Head of caudate nucleus (tissue), 42 donors: ENCODE measurements around the gene ARHGEF19.

ENCODE experiments used
- DNase-seq, 42 donors: peaks; one replicate each; pipeline versions ENCODE4 v3.0.0 to v3.0.0-alpha.2; 2020 to 2021; ENCODE audit warnings: mixed read lengths in 7 of 42
- intact Hi-C: fragments of 100-400 bp; cut with DNase I; formaldehyde crosslinking; loops from one replicate; pipeline ENCODE4 v1.15.0; 2022

The ARHGEF19 gene

GRCh38 chr1:16191916-16192546 is 20.4 kb downstream of the ARHGEF19 start:
- no peak for DNase-seq
- intact Hi-C loops: no loop called here

GRCh38 chr1:16191309-16191708 is 21.1 kb downstream of the ARHGEF19 start:
- intact Hi-C loops: no loop called here
- peak in 2 of 42 donors; percentile 29 to 41 for DNase-seq

- DNase-seq: peak in 33 of 42 donors; percentile 17 to 81 (median 52)
- intact Hi-C loops: no loop called here
These were observed 22.4 kb downstream of the ARHGEF19 start for GRCh38 chr1:16189921-16190621.

- intact Hi-C loops: no loop called here
- DNase-seq: no peak
These were observed 23.4 kb downstream of the ARHGEF19 start for GRCh38 chr1:16189003-16189402.

GRCh38 chr1:16187748-16188401 is 24.6 kb downstream of the ARHGEF19 start:
- intact Hi-C loops: loop anchor here (2.0 kb wide), 1 partner anchor 109 kb away; no protein-coding TSS in a partner anchor
- peak in 41 of 42 donors; percentile 63 to 89 (median 77) for DNase-seq

GRCh38 chr1:16186655-16187235 is 25.7 kb downstream of the ARHGEF19 start:
- intact Hi-C loops: loop anchor here (2.0 kb wide), 1 partner anchor 108 kb away; no protein-coding TSS in a partner anchor

GRCh38 chr1:16184557-16185303 is 27.7 kb downstream of the ARHGEF19 start:
- intact Hi-C loops: no loop called here
- no peak for DNase-seq

More at GRCh38 chr1:16186655-16187235, 25.7 kb downstream of the ARHGEF19 start:
- no peak for DNase-seq

GRCh38 chr1:16183765-16184556 is 28.5 kb downstream of the ARHGEF19 start:
- DNase-seq: no peak
- intact Hi-C loops: no loop called here

GRCh38 chr1:16183179-16183578 is 29.3 kb downstream of the ARHGEF19 start:
- intact Hi-C loops: no loop called here

GRCh38 chr1:16181887-16182719 is 30.3 kb downstream of the ARHGEF19 start:
- no peak for DNase-seq
- intact Hi-C loops: no loop called here

More at GRCh38 chr1:16183179-16183578, 29.3 kb downstream of the ARHGEF19 start:
- no peak for DNase-seq

GRCh38 chr1:16180291-16180824 is 32.1 kb downstream of the ARHGEF19 start:
- intact Hi-C loops: no loop called here
- no peak for DNase-seq

- DNase-seq: no peak
- intact Hi-C loops: no loop called here
These were observed 33.6 kb downstream of the ARHGEF19 start for GRCh38 chr1:16178596-16179497.

GRCh38 chr1:16177306-16177705 is 35.1 kb downstream of the ARHGEF19 start:
- intact Hi-C loops: no loop called here

GRCh38 chr1:16176653-16177052 is 35.8 kb downstream of the ARHGEF19 start:
- intact Hi-C loops: no loop called here
- DNase-seq: no peak

More at GRCh38 chr1:16177306-16177705, 35.1 kb downstream of the ARHGEF19 start:
- DNase-seq: no peak

- intact Hi-C loops: no loop called here
- DNase-seq: peak; percentile 34 to 88 (median 74)
These were observed 36.6 kb downstream of the ARHGEF19 start for GRCh38 chr1:16175610-16176553.
